Transverse colon (tissue), 4 donors: ENCODE data around the gene ZNF268.

ENCODE experiments used
- CTCF ChIP-seq, 5 experiments: fragments of 200-600 bp in 3 of 5; fragments of 450-650 bp in 2 of 5; sonication (generic) in 3 of 5; IDR thresholded peaks; 1 replicate in 2 of 5; 2 replicates in 3 of 5; pipeline ENCODE4 v1.5.1; 2016 to 2017; ENCODE audit warnings: antibody characterized with exemption in 5 of 5, inconsistent platforms in 3 of 5, mild to moderate bottlenecking in 2 of 5, moderate library complexity in 1 of 5
- EP300 ChIP-seq: sonication (generic); formaldehyde crosslinking; IDR thresholded peaks from one replicate; pipeline ENCODE4 v1.6.1; 2017; ENCODE audit warnings: antibody characterized with exemption, low read depth
- POLR2AphosphoS5 ChIP-seq, 3 donors: sonication (generic); formaldehyde crosslinking; IDR thresholded peaks; one replicate each; pipeline ENCODE4 v1.6.1; 2016; ENCODE audit warnings: antibody characterized with exemption in 3 of 3

DNA sequence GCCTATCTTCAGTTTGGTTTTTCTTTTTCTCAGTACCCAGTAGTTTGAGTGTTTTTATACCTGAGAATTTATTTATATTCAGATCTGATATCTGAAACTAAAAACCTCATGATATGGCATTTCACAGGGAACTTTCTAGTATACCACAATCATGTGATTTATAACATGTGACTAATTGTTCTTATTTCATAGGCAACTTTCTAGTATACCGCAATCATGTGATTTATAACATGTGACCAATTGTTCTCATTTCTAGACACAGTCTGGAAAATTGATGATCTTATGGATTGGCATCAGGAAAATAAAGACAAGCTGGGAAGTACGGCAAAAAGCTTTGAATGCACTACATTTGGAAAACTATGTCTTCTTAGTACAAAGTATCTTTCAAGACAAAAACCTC is 20.6 kb downstream of the ZNF268 start:
- TF ChIP-seq EP300: no peak
- TF ChIP-seq CTCF (IDR thresholded peaks at IDR 0.05): no peak
- no peak for TF ChIP-seq POLR2AphosphoS5 (IDR thresholded peaks at IDR 0.05)
